ENCODE data around the gene DUSP2. TPM values are rescaled to one million over a fixed set of nuclear protein-coding genes. Genes with fewer than 3 reads are reported as not detected.

Gene DUSP2
- total RNA-seq, 1 experiment from 2014 or later, result 11.1 TPM

DNA sequence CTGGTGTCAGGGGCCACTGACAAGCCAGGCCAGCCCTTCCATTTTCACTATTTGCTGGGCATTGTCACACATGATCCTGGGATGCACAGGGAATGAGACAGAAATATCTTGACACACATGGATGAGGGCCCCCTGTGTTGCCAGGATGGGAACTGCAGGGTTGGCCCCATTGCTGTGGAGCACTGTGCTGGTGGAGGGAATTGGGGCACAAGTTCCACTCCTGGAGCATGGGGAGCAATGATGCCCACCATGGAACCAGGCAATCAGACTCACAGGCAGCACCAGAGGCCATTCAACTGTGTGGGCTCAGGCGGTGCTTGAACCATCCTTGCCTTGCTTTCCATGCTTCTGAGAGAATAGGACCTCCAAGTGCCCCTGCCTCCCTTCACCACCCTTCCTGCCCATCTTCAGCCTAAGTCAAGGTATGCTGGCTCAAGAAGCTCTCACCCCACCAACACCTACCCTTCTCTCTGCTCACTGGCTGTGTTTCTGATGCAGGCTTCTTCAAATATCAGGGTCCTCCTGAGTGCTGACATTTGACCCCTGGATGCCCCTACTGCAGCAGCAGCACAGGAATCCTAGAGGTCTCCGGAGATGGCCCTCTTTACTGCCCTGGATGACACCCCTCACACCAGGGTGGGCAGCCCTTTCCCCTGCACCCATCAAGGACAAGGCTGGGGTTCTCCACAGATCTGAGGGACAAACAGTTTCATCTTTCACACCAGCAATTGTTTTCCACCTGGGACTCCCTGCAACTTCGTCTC, 39.9 kb downstream of the DUSP2 start:
- no peak for DNase-seq (ENCODE audit: extremely low read depth, low read depth)

GRCh38 chr2:96104487-96104861, 40.8 kb downstream of the DUSP2 start:
- DNase-seq (ENCODE audit: extremely low read depth, low read depth), result no peak

GRCh38 chr2:96103761-96104486, 41.3 kb downstream of the DUSP2 start:
- no peak for DNase-seq (ENCODE audit: extremely low read depth, low read depth)

DNA sequence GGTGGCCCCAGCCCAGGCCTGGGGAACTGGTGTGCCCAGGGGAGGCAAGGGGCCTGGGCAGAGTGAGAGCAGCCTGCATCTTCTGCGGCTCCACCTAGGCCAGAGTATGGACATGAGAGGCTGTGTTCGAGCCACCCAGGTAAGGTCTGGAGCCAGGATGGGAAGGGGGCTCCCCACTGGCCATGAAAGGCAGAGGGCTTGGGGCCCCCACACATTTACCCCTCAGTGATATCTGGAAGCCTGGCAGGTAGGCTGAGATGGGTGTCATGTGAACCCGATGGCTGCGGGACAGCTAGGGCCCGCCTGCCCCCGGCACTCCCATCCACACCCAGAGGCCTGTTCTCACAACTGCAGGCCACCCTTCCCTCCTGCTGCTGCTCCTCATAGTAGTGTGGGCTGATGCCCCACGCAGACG, 42.0 kb downstream of the DUSP2 start:
- DNase-seq (ENCODE audit: extremely low read depth, low read depth), result no peak

- no peak for DNase-seq (ENCODE audit: extremely low read depth, low read depth)
Measured at GRCh38 chr2:96102596-96103186, 42.5 kb downstream of the DUSP2 start.

GRCh38 chr2:96100893-96101304, 44.3 kb downstream of the DUSP2 start:
- no peak for DNase-seq (ENCODE audit: extremely low read depth, low read depth)

DNA sequence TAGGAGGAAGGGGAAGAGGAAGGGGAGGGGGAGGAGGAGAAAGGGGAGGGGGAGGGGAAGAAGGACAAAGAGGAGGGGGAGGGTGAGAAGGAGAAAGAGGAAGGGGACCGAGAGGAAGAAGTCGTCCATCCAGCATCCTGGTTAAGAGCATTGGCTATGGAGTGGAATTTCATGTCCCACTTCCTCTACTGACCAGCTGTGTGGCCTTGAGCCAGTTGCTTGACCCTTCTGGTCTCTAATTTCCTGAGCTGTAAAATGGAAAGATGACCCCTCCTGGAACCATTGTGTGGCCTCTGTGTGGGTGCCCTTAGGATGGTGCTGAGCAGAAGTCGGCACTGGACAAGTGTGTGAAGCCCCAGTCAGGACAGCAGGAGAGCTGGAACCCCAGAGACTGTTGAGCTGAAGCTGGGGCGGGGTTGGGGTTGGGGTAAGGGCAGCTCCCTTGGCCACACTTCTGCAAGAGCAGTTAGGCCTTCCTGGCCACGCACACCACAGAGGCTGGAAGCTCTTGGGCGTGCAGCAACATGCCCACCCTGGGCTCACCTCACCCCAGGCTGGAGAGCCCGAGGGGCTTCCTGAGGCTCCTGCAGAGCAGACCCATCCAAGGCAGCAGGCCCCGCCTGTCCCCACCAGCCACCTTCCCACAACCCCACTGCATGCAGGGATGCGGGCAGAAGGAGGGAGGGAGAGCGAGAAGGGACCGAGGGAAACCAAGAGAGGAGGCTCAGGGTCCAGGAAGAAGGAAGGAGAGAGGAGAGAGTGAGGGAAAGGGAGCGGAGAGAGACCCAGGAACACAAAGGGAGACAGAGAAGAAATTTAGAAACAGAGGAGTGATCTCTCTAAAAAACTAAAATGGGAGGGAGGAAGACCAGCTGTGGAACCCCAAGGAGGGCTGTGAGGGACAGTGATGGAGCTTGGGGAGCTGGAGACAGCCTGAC, 45.1 kb downstream of the DUSP2 start:
- DNase-seq (ENCODE audit: extremely low read depth, low read depth), result no peak

DNA sequence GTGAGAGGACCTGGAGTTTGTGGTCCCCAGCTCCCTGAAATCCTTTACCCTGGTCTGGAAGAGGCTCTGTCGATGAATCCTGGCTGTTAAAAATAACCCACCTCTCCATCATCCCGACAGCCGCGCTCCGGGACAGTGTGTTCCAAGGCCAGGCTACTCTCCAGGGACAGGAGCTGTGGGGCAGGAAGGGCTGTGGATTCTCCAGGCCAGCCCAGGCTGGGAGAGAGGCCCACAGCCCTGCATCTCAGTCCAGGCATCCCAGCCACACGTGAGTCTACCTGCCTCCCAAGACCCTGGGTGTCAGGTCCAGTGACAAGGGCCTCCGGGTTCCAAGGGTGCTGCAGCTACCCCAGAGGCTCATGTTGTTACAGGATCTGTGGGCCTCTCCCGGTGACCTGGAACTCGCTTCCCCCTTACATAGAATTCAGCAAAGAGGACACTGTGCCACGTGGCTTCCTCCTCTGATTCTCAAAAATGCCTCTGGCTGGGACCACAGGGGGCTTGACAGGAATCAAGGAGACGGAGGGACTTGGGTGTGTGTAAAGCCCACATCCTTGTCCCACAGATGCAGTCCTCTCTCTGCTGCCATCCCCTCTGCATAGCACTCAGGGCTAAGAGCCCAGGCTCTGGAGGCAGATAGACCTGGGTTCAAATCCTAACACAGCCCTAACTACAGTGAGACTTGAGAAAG, 46.2 kb downstream of the DUSP2 start:
- DNase-seq (ENCODE audit: extremely low read depth, low read depth), result no peak

- DNase-seq (ENCODE audit: extremely low read depth, low read depth), result no peak
Measured at GRCh38 chr2:96097951-96098823, 47.1 kb downstream of the DUSP2 start.

DNA sequence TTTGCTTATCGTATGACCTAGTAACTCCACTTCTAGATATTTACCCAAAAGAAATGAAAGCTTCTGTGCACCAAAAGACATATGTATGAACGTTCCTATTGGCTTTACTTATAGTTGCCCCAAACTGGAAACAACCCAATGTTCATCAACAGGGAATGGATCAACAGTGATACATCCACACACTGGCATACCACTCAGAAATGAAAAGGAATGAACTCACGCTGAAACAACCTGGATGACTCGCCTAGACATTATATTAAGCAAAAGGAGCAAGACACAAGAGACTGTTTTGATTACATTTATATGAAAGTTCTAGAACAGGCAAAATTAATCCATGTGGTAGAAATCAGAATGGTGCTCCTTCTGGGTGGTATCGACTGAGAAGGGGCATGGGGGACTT, 47.8 kb downstream of the DUSP2 start:
- DNase-seq (ENCODE audit: extremely low read depth, low read depth), result no peak

GRCh38 chr2:96095116-96095636, 50.1 kb downstream of the DUSP2 start:
- DNase-seq (ENCODE audit: extremely low read depth, low read depth), result no peak

- no peak for DNase-seq (ENCODE audit: extremely low read depth, low read depth)
Measured at GRCh38 chr2:96093528-96093927, 51.7 kb downstream of the DUSP2 start.

Other genes starting within 250 kb of the DUSP2 start
- gene ANKRD36C, start 153.6 kb downstream of the DUSP2 start, total RNA-seq (2014; rRNA removed; shearing (Covaris generic)), result 16.8 and 19.5 TPM in 2 replicates
- gene GPAT2, start 110.5 kb downstream of the DUSP2 start, total RNA-seq (2014; rRNA removed; shearing (Covaris generic)), result not detected in 2 replicates
- gene ADRA2B, start 28.9 kb downstream of the DUSP2 start, total RNA-seq (2014; rRNA removed; shearing (Covaris generic)), result not detected in 2 replicates
- not detected in 2 replicates for gene ASTL, start 6.9 kb downstream of the DUSP2 start, total RNA-seq (2014; rRNA removed; shearing (Covaris generic))
- gene STARD7, start 63.4 kb upstream of the DUSP2 start, total RNA-seq (2014; rRNA removed; shearing (Covaris generic)), result 170 and 177 TPM in 2 replicates
- 21.0 and 21.4 TPM in 2 replicates for gene TMEM127, start 120.6 kb upstream of the DUSP2 start, total RNA-seq (2014; rRNA removed; shearing (Covaris generic))
- gene CIAO1, start 120.8 kb upstream of the DUSP2 start, total RNA-seq (2014; rRNA removed; shearing (Covaris generic)), result 75.0 and 76.9 TPM in 2 replicates
- 77.6 and 83.8 TPM in 2 replicates for gene SNRNP200, start 160.1 kb upstream of the DUSP2 start, total RNA-seq (2014; rRNA removed; shearing (Covaris generic))
- 0.09 TPM in 1 of 2 replicates, not detected in the other for gene ITPRIPL1, start 179.9 kb upstream of the DUSP2 start, total RNA-seq (2014; rRNA removed; shearing (Covaris generic))
- 24.1 and 32.5 TPM in 2 replicates for gene NCAPH, start 190.3 kb upstream of the DUSP2 start, total RNA-seq (2014; rRNA removed; shearing (Covaris generic))